ENCODE data around the gene RBMS3. TPM values are rescaled to one million over a fixed set of nuclear protein-coding genes. Genes with fewer than 3 reads are reported as not detected.

Gene RBMS3
- total RNA-seq, 1 donor from 2014 or later, result 0.47 TPM

- H3K4me1 Mint-ChIP-seq, result peaks cover 2% of the 10 kb centered on the region
- no peak overlapping the region for H3K4me2 ChIP-seq
- H3K36me3 ChIP-seq, result no peaks in the 10 kb centered on the region
- no peaks in the 10 kb centered on the region for H3K9me3 Mint-ChIP-seq
- H3K27me3 ChIP-seq, result no peaks in the 10 kb centered on the region
- H3K9ac ChIP-seq, result no peak overlapping the region
- H3F3A ChIP-seq (ENCODE audit: low read depth), result no peaks in the 10 kb centered on the region
- TF ChIP-seq EZH2phosphoT487 (IDR thresholded peaks at IDR 0.05), result no peak
- no peak for TF ChIP-seq EZH2 (IDR thresholded peaks at IDR 0.05)
- no peak for TF ChIP-seq CTCF (IDR thresholded peaks at IDR 0.05)
- H3K36me3 Mint-ChIP-seq, result no peaks in the 10 kb centered on the region
- H3K27ac ChIP-seq, result no peak overlapping the region
- no peaks in the 10 kb centered on the region for H4K20me1 ChIP-seq (ENCODE audit: low read depth)
- H3K4me1 ChIP-seq, result no peaks in the 10 kb centered on the region
- H3K4me3 Mint-ChIP-seq, result no peak overlapping the region
- no peaks in the 10 kb centered on the region for H3K9me3 ChIP-seq (ENCODE audit: low read depth)
- no peaks in the 10 kb centered on the region for H3K79me2 ChIP-seq (ENCODE audit: low read depth)
- no peak overlapping the region for H2AFZ ChIP-seq (replicated peaks)
- no peak overlapping the region for H3K4me3 ChIP-seq
- no peak overlapping the region for H3K27ac Mint-ChIP-seq
- no peak for DNase-seq (ENCODE audit: low spot score)
- peaks cover 2% of the 10 kb centered on the region for H3K27me3 Mint-ChIP-seq (ENCODE audit: insufficient read depth, low read depth)
Observed at GRCh38 chr3:29347412-29347811, 66.5 kb downstream of the RBMS3 start.

- Histone ChIP-seq H3K27ac (no peak overlapping the region), H3K4me1 (no peaks in the 10 kb centered on the region), H4K20me1 (ENCODE audit: low read depth) (no peaks in the 10 kb centered on the region), H3K27me3 (no peaks in the 10 kb centered on the region), H3K4me3 (no peak overlapping the region), H3K4me2 (no peak overlapping the region), H3K36me3 (no peaks in the 10 kb centered on the region), H3K9me3 (ENCODE audit: low read depth) (no peaks in the 10 kb centered on the region), H3K79me2 (ENCODE audit: low read depth) (no peaks in the 10 kb centered on the region), H3F3A (ENCODE audit: low read depth) (no peaks in the 10 kb centered on the region), H3K9ac (no peak overlapping the region), H2AFZ (replicated peaks) (no peak overlapping the region)
- no peak for DNase-seq (ENCODE audit: low spot score)
- H3K27me3 Mint-ChIP-seq (ENCODE audit: insufficient read depth, low read depth), result peaks cover 2% of the 10 kb centered on the region
- peaks cover 2% of the 10 kb centered on the region for H3K4me1 Mint-ChIP-seq
- no peak overlapping the region for H3K27ac Mint-ChIP-seq
- H3K36me3 Mint-ChIP-seq, result no peaks in the 10 kb centered on the region
- H3K9me3 Mint-ChIP-seq, result no peaks in the 10 kb centered on the region
- H3K4me3 Mint-ChIP-seq, result no peak overlapping the region
- TF ChIP-seq EZH2phosphoT487 (IDR thresholded peaks at IDR 0.05) (no peak), EZH2 (IDR thresholded peaks at IDR 0.05) (no peak), CTCF (IDR thresholded peaks at IDR 0.05) (no peak)
Observed at GRCh38 chr3:29348316-29348715, 67.4 kb downstream of the RBMS3 start.

GRCh38 chr3:29349049-29349448 lies 68.2 kb downstream of the RBMS3 start:
- Mint-ChIP-seq H3K27ac (no peak overlapping the region), H3K36me3 (no peaks in the 10 kb centered on the region), H3K4me3 (no peak overlapping the region), H3K9me3 (no peaks in the 10 kb centered on the region), H3K4me1 (peaks cover 2% of the 10 kb centered on the region), H3K27me3 (ENCODE audit: insufficient read depth, low read depth) (peaks cover 2% of the 10 kb centered on the region)
- DNase-seq (ENCODE audit: low spot score), result no peak
- Histone ChIP-seq H3K79me2 (ENCODE audit: low read depth) (no peaks in the 10 kb centered on the region), H3K4me1 (no peaks in the 10 kb centered on the region), H3K27me3 (no peaks in the 10 kb centered on the region), H3K4me3 (no peak overlapping the region), H3K9ac (no peak overlapping the region), H3K4me2 (no peak overlapping the region), H3K36me3 (no peaks in the 10 kb centered on the region), H3K9me3 (ENCODE audit: low read depth) (no peaks in the 10 kb centered on the region), H3K27ac (peak overlapping the region; percentile 54), H3F3A (ENCODE audit: low read depth) (no peaks in the 10 kb centered on the region), H4K20me1 (ENCODE audit: low read depth) (no peaks in the 10 kb centered on the region), H2AFZ (replicated peaks) (peak overlapping the region; percentile 29)
- TF ChIP-seq EZH2 (IDR thresholded peaks at IDR 0.05) (no peak), EZH2phosphoT487 (IDR thresholded peaks at IDR 0.05) (no peak), CTCF (IDR thresholded peaks at IDR 0.05) (no peak)
